Measurements from ENCODE around the gene PGAP1.
A peak's percentile ranks its signal among the peaks of the same experiment; 100 is the strongest.

The PGAP1 gene

GRCh38 chr2:196891136-196891535, 35.4 kb downstream of the PGAP1 start:
- no peak for DNase-seq (ENCODE audit: low spot score)

GRCh38 chr2:196887431-196887830, 39.1 kb downstream of the PGAP1 start:
- peak; percentile 76 for DNase-seq (ENCODE audit: low spot score)

- no peak for DNase-seq (ENCODE audit: low spot score)
Observed at GRCh38 chr2:196884368-196884767, 42.1 kb downstream of the PGAP1 start.

GRCh38 chr2:196876364-196876763, 50.1 kb downstream of the PGAP1 start:
- no peak for DNase-seq (ENCODE audit: low spot score)

GRCh38 chr2:196875414-196875813, 51.1 kb downstream of the PGAP1 start:
- DNase-seq (ENCODE audit: low spot score), result no peak

- DNase-seq (ENCODE audit: low spot score), result no peak
Observed at GRCh38 chr2:196873511-196873910, 53.0 kb downstream of the PGAP1 start.

GRCh38 chr2:196854629-196855028, 71.9 kb downstream of the PGAP1 start:
- no peak for DNase-seq (ENCODE audit: low spot score)

GRCh38 chr2:196853301-196854087, 73.0 kb downstream of the PGAP1 start:
- peak; percentile 56 for DNase-seq (ENCODE audit: low spot score)

- no peak for DNase-seq (ENCODE audit: low spot score)
Observed at GRCh38 chr2:196851088-196851487, 75.4 kb downstream of the PGAP1 start.

- peak; percentile 30 for DNase-seq (ENCODE audit: low spot score)
Observed at GRCh38 chr2:196849895-196850294, 76.6 kb downstream of the PGAP1 start.

GRCh38 chr2:196846295-196846694, 80.2 kb downstream of the PGAP1 start:
- DNase-seq (ENCODE audit: low spot score), result no peak

GRCh38 chr2:196845371-196845770, 81.1 kb downstream of the PGAP1 start:
- DNase-seq (ENCODE audit: low spot score), result no peak

- no peak for DNase-seq (ENCODE audit: low spot score)
Observed at GRCh38 chr2:196840171-196840570, 86.3 kb downstream of the PGAP1 start.

- no peak for DNase-seq (ENCODE audit: low spot score)
Observed at GRCh38 chr2:196839574-196839973, 86.9 kb downstream of the PGAP1 start.

GRCh38 chr2:196836440-196836839, 90.1 kb downstream of the PGAP1 start:
- no peak for DNase-seq (ENCODE audit: low spot score)

- DNase-seq (ENCODE audit: low spot score), result no peak
Observed at GRCh38 chr2:196830701-196831100, 95.8 kb downstream of the PGAP1 start.

- DNase-seq (ENCODE audit: low spot score), result no peak
Observed at GRCh38 chr2:196827356-196827755, 99.2 kb downstream of the PGAP1 start.

- peak; percentile 46 for DNase-seq (ENCODE audit: low spot score)
Observed at GRCh38 chr2:196823750-196824522, 102.6 kb downstream of the PGAP1 start.

GRCh38 chr2:196821195-196821594, 105.3 kb downstream of the PGAP1 start:
- no peak for DNase-seq (ENCODE audit: low spot score)

GRCh38 chr2:196809260-196809659, 117.2 kb downstream of the PGAP1 start, which contains the start of gene C2orf66:
TSS of gene C2orf66 (minus strand) at chr2:196809355. CDS start at chr2:196809336, 19 bp downstream.
- no peak for DNase-seq (ENCODE audit: low spot score)

GRCh38 chr2:196808083-196808665, 118.3 kb downstream of the PGAP1 start:
- DNase-seq (ENCODE audit: low spot score), result no peak

GRCh38 chr2:196804381-196804780, 122.1 kb downstream of the PGAP1 start:
- DNase-seq (ENCODE audit: low spot score), result no peak

GRCh38 chr2:196802401-196802800, 124.1 kb downstream of the PGAP1 start:
- no peak for DNase-seq (ENCODE audit: low spot score)

All from COLO829 (cell line).